ENCODE data around the gene SREK1IP1.

SREK1IP1 gene

GRCh38 chr5:64693636-64694035 is 74.9 kb downstream of the SREK1IP1 start:
- no peaks in the 10 kb centered on the region for H3K4me1 ChIP-seq (ENCODE audit: low read length)
- H4K20me1 ChIP-seq (ENCODE audit: insufficient read depth, low read length), result no peaks in the 10 kb centered on the region
- H3K27ac ChIP-seq (ENCODE audit: low read length), result no peak overlapping the region
- H3K9ac ChIP-seq (ENCODE audit: low read length), result no peak overlapping the region
- no peaks in the 10 kb centered on the region for H3K9me3 ChIP-seq (ENCODE audit: insufficient read depth, low read length)
- no peak overlapping the region for H2AFZ ChIP-seq (ENCODE audit: low read depth, low read length)
- no peaks in the 10 kb centered on the region for H3K79me2 ChIP-seq (ENCODE audit: low read length)
- H3K27me3 ChIP-seq (ENCODE audit: low read depth, low read length), result no peaks in the 10 kb centered on the region
- H3K36me3 ChIP-seq (replicated peaks; ENCODE audit: low read depth, low read length), result no peaks in the 10 kb centered on the region
- TF ChIP-seq CTCF (IDR thresholded peaks at IDR 0.05; ENCODE audit: low read depth, low read length) (no peak), EZH2phosphoT487 (IDR thresholded peaks at IDR 0.05; ENCODE audit: low read depth) (no peak)
- H3K4me2 ChIP-seq (ENCODE audit: low read length), result no peak overlapping the region
- no peak overlapping the region for H3K4me3 ChIP-seq (ENCODE audit: low read length)

- Histone ChIP-seq H3K79me2 (ENCODE audit: low read length) (no peaks in the 10 kb centered on the region), H3K9me3 (ENCODE audit: insufficient read depth, low read length) (no peaks in the 10 kb centered on the region), H3K4me2 (ENCODE audit: low read length) (no peak overlapping the region), H3K9ac (ENCODE audit: low read length) (no peak overlapping the region), H3K36me3 (replicated peaks; ENCODE audit: low read depth, low read length) (no peaks in the 10 kb centered on the region), H4K20me1 (ENCODE audit: insufficient read depth, low read length) (no peaks in the 10 kb centered on the region), H3K4me3 (ENCODE audit: low read length) (no peak overlapping the region), H3K27ac (ENCODE audit: low read length) (no peak overlapping the region), H3K4me1 (ENCODE audit: low read length) (no peaks in the 10 kb centered on the region), H2AFZ (ENCODE audit: low read depth, low read length) (no peak overlapping the region), H3K27me3 (ENCODE audit: low read depth, low read length) (no peaks in the 10 kb centered on the region)
- TF ChIP-seq CTCF (IDR thresholded peaks at IDR 0.05; ENCODE audit: low read depth, low read length), result no peak
Observed at GRCh38 chr5:64691291-64691690, 77.2 kb downstream of the SREK1IP1 start.

- Histone ChIP-seq H3K27ac (ENCODE audit: low read length) (no peak within 1 kb of the TSS), H3K79me2 (ENCODE audit: low read length) (no peaks in the 10 kb centered on the region), H4K20me1 (ENCODE audit: insufficient read depth, low read length) (no peaks in the 10 kb centered on the region), H3K27me3 (ENCODE audit: low read depth, low read length) (no peaks in the 10 kb centered on the region), H2AFZ (ENCODE audit: low read depth, low read length) (no peak within 1 kb of the TSS), H3K9ac (ENCODE audit: low read length) (no peak within 1 kb of the TSS), H3K4me2 (ENCODE audit: low read length) (no peak within 1 kb of the TSS), H3K4me3 (ENCODE audit: low read length) (no peak within 1 kb of the TSS), H3K4me1 (ENCODE audit: low read length) (no peaks in the 10 kb centered on the region), H3K36me3 (replicated peaks; ENCODE audit: low read depth, low read length) (no peaks in the 10 kb centered on the region), H3K9me3 (ENCODE audit: insufficient read depth, low read length) (no peaks in the 10 kb centered on the region)
- no peak for TF ChIP-seq CTCF (IDR thresholded peaks at IDR 0.05; ENCODE audit: low read depth, low read length)
- TF ChIP-seq EZH2phosphoT487 (IDR thresholded peaks at IDR 0.05; ENCODE audit: low read depth), result no peak
Observed at GRCh38 chr5:64690417-64691151, 77.9 kb downstream of the SREK1IP1 start, which contains the start of gene SHISAL2B. Gene SHISAL2B, plus strand, starts transcription at chr5:64690503. Its CDS starts 121 bp downstream, at chr5:64690624.

GRCh38 chr5:64690104-64690416 is 78.4 kb downstream of the SREK1IP1 start:
- Histone ChIP-seq H2AFZ (ENCODE audit: low read depth, low read length) (no peak overlapping the region), H3K36me3 (replicated peaks; ENCODE audit: low read depth, low read length) (no peaks in the 10 kb centered on the region), H3K27ac (ENCODE audit: low read length) (no peak overlapping the region), H3K9ac (ENCODE audit: low read length) (no peak overlapping the region), H3K79me2 (ENCODE audit: low read length) (no peaks in the 10 kb centered on the region), H3K27me3 (ENCODE audit: low read depth, low read length) (no peaks in the 10 kb centered on the region), H4K20me1 (ENCODE audit: insufficient read depth, low read length) (no peaks in the 10 kb centered on the region), H3K4me3 (ENCODE audit: low read length) (no peak overlapping the region), H3K4me1 (ENCODE audit: low read length) (no peaks in the 10 kb centered on the region), H3K4me2 (ENCODE audit: low read length) (no peak overlapping the region), H3K9me3 (ENCODE audit: insufficient read depth, low read length) (no peaks in the 10 kb centered on the region)
- TF ChIP-seq EZH2phosphoT487 (IDR thresholded peaks at IDR 0.05; ENCODE audit: low read depth), result no peak
- TF ChIP-seq CTCF (IDR thresholded peaks at IDR 0.05; ENCODE audit: low read depth, low read length), result no peak
